Bronchial epithelial cell (primary cell): ENCODE data around the gene EXD2. TPM values are rescaled to one million over a fixed set of nuclear protein-coding genes. Genes with fewer than 3 reads are reported as not detected.
"Not testable (repeated sequence)": the region's sequence is repeated elsewhere in the genome, so short reads cannot be mapped to it uniquely, and the experiment has no call there.

Experiments used
- DNase-seq: peaks from one replicate; pipeline ENCODE4 v3.0.0-alpha.2; 2010; ENCODE audit warnings: low read depth
- FAIRE-seq: peaks from 2 replicates; lab custom pipeline; 2011; peaks lifted over from hg19 to GRCh38; lab: Jason Lieb, UNC
- H3K27me3 ChIP-seq: 2 replicates; pipeline ENCODE4 v1.5.1; 2011; ENCODE audit warnings: low read length; ENCODE audit not compliant: control insufficient read depth, insufficient read depth
- H3K36me3 ChIP-seq: 2 replicates; pipeline ENCODE4 v1.5.1; 2011; ENCODE audit warnings: low read length; ENCODE audit not compliant: control insufficient read depth, insufficient read depth
- H3K4me3 ChIP-seq: 2 replicates; pipeline ENCODE4 v1.5.1; 2011; ENCODE audit warnings: mild to moderate bottlenecking, low read depth, low read length, control low read depth
- CTCF ChIP-seq: IDR thresholded peaks from 2 replicates; pipeline ENCODE4 v1.5.1; 2011; ENCODE audit warnings: mild to moderate bottlenecking, moderate library complexity, low read length, control low read depth, inconsistent platforms; ENCODE audit not compliant: insufficient read depth, severe bottlenecking
- total RNA-seq: library from RNA; depleted of rRNA; stranded (reverse); fragments of >200 nt; gene quantifications from 2 replicates; pipeline ENCODE4 v1.2.1, GENCODE V29; 2014

Gene EXD2
- total RNA-seq, 1 donor from 2014 or later: 15.5 TPM

GRCh38 chr14:69208666-69209065 is 17.4 kb downstream of the EXD2 start:
- H3K27me3 ChIP-seq: no peaks in the 10 kb centered on the region
- peaks cover 2% of the 10 kb centered on the region for H3K36me3 ChIP-seq
- no peak for TF ChIP-seq CTCF
- H3K4me3 ChIP-seq: no peak overlapping the region
- no peak for FAIRE-seq
- no peak for DNase-seq

- FAIRE-seq: no peak
- no peak for TF ChIP-seq CTCF
- Histone ChIP-seq H3K4me3 (no peak overlapping the region), H3K27me3 (no peaks in the 10 kb centered on the region), H3K36me3 (peaks cover under 1% of the 10 kb centered on the region)
- no peak for DNase-seq
Measured at GRCh38 chr14:69214393-69214792, 23.1 kb downstream of the EXD2 start.

- DNase-seq, H3K36me3 ChIP-seq, H3K4me3 ChIP-seq, FAIRE-seq, H3K27me3 ChIP-seq: not testable (repeated sequence)
Measured at GRCh38 chr14:69217663-69218062, 26.4 kb downstream of the EXD2 start.

GRCh38 chr14:69224946-69225345 is 33.6 kb downstream of the EXD2 start:
- Histone ChIP-seq H3K36me3 (no peaks in the 10 kb centered on the region), H3K4me3 (no peak overlapping the region), H3K27me3 (no peaks in the 10 kb centered on the region)
- TF ChIP-seq CTCF: no peak
- DNase-seq: no peak
- FAIRE-seq: no peak

- Histone ChIP-seq H3K36me3 (no peaks in the 10 kb centered on the region), H3K27me3 (no peaks in the 10 kb centered on the region), H3K4me3 (no peak overlapping the region)
- DNase-seq (no peak), FAIRE-seq (no peak)
- no peak for TF ChIP-seq CTCF
Measured at GRCh38 chr14:69226178-69226577, 34.9 kb downstream of the EXD2 start.

GRCh38 chr14:69226736-69227135 is 35.4 kb downstream of the EXD2 start:
- FAIRE-seq (no peak), DNase-seq (no peak)
- no peak for TF ChIP-seq CTCF
- Histone ChIP-seq H3K36me3 (no peaks in the 10 kb centered on the region), H3K27me3 (no peaks in the 10 kb centered on the region), H3K4me3 (no peak overlapping the region)
